CD4-positive, alpha-beta T cell treated with Interleukin-12 subunit alpha and Interleukin-12 subunit beta, for 1 hour (primary cell): ENCODE data around the gene PNRC2.
"Not testable (repeated sequence)": the region's sequence is repeated elsewhere in the genome, so short reads cannot be mapped to it uniquely, and the experiment has no call there.

Experiments used
- DNase-seq: peaks from one replicate; pipeline ENCODE4 v3.0.0-alpha.2; 2020

The PNRC2 gene

DNA sequence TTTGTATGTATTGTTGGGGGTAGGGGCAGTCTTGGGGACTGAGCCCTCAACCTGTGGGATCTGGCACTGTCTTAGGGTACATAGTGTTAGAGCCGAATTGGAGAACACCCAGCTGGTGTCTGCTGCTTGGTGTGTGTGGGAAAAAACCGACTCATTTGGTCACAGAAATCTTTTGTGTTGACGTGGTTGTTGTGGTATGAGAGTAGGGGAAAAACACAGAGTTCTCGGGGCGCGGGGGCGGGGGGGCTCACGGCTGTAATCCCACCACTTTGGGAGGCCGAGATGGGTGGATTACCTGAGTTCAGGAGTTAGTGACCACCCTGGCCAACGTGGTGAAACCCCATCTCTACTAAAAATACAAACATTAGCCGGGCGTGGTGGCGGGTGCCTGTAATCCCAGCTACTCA, 35.8 kb downstream of the PNRC2 start:
- no peak for DNase-seq

DNA sequence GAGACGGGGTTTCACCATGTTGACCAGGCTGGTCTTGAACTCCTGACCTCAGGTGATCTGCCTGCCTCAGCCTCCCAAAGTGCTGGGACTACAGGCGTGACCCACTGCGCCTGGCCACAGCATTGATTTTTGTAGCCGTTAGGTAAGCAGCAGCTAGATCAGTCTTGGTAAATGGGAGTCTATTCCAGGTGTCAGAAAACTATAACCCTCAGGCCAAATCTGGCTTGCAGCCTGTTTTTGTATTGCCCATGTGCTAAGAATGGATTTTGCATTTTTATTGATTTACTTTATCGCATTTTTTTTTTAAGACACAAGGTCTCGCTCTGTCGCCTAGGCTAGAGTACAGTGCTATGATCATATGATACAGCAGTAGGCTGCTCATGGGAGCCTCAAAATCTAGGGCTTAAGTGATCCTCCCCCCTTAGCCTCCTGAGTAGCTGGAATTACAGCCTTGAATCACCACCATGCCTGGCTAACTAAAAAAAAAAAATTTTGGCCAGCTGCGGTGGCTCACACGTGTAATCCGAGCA, 37.1 kb downstream of the PNRC2 start:
- no peak for DNase-seq

DNA sequence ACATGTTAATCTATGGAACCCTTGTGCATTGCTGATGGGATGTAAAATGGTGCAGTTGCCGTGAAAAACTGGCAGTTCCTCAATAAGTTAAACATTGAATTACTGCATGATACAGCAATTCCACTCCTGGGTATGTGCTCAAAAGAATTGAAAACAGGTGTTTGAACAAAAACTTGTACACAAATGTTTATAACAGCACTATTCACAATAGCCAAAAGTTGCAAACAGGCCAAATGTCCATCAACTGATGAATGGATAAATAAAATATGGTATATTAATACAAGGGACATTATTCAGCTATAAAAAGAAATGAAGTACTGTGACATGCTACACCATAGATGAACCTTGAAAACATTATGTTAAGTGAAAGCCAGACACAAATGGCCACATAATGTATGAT, 38.2 kb downstream of the PNRC2 start:
- DNase-seq, result no peak

DNA sequence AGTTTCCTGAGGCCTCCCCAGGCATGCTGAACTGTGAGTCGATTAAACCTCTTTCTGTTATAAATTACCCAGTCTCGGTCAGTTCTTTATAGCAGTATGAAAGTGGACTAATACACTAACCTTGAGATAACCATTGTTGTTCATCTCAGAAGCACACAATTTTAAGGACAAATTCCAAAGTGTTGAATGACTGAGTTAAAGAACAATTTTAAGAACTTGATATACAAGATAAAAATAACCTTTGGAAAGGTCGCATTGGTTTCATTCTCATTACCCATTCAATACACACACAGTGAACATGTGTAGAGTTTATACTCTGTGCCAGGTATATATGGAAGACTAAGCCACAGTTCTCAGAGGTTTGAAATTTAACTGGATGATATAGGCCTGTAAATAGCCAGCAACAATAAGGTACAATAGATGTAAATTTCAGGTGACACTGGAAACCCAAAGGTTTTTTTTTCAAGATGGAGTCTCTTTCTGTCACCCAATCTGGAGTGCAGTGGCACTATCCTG, 39.6 kb downstream of the PNRC2 start:
- DNase-seq, result no peak

DNA sequence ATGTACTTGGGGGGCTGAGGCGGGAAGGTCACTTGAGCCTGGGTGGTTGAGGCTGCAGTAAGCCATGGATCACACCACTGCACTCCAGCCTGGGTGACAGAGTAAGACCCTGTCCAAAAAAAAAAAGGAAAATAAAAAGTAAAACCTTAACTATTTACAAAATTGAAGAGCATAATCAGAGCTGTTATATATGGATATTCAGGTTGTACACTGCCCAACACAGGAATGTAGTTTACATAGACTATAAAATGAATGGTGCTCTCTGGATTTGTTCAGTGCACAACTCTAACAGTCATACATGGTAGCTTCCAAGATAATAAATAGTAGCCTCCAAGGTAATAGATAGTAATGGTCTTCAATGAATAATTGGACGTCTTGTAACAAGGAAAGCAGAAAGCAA, 43.1 kb downstream of the PNRC2 start:
- DNase-seq, result no peak

DNA sequence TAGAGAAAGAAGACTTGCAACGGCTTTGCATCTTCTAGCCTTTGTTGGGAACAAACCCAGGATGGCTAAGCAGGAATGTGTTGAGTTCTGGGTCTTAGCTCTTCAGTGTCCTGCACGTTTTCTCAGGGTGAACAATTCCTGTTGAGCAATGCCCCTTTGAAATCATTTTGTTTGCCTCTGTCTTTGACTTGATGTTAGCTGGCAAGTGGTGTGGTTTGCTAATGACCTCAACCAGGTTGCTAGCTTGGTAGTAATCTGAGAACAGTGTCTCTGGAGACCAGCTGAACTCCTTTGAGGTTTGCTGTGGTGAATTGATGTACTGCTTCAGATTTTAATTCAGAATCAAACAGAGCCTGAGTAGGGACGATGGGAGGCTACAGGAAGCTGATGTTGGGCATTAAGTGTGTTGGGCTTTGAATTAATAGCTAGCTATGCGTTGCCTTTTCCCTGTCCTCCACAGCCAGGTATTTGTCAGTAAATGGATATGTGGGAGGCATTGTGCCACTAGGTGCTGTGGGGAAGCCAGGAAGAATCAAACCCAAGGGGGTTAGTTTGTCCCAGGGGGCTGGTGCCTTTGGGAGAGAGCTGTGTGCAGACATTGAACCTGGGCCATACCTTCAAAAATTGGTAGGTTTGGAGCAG, 43.8 kb downstream of the PNRC2 start:
- no peak for DNase-seq

DNA sequence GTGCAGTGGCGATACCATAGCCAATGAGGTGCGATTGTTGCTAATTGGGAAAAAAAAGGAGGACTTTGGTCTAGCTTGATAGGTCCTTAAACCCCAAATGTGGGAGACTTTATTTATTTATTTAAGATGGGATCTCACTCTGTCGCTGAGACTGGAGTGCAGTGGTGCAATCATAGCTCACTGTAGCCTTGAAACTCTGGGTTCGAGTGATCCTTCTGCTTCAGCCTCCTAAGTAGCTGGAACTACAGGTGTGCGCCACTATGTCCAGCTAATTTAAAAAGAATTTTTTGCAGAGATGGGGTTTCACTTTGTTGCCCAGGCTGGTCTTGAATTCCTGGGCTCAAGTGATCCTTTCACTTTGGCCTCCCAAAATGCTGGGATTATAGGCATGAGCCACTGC, 44.5 kb downstream of the PNRC2 start:
- no peak for DNase-seq

DNA sequence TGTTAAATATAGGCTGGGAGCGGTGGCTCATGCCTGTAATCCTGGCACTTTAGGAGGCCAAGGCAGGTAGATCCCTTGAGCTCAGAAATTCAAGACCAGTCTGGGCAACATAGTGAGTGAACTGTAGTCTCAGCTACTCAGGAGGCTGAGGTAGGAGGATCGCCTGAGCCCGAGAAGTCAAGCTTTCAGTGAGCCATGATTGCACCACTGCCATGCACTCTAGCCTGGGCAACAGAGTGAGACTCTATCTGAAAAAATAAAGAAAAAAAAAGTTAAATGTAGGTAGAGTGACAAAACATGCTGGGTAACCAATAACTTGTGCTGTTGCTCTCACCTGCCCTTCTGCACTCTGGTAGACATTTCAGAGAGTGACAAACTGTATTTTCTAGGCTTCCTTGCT, 45.5 kb downstream of the PNRC2 start:
- no peak for DNase-seq

DNA sequence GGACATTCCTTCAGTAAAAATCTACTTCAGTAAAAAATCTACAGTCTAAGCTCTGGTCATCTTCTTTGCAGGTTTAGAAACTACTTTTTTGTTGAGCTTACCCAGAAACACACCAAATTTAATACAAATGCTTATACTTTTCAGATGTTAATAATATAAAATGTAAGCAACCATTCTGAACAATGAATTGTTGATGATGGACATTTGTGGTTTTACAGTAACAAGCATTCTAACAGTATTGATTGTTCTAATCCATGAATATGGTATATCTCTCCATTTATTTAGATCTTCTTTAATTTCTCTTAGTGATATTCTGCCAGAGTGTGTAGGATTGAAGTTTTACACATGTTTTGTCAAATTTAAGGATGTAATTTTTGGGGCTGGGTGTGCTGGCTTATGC, 47.5 kb downstream of the PNRC2 start:
- DNase-seq, result no peak

DNA sequence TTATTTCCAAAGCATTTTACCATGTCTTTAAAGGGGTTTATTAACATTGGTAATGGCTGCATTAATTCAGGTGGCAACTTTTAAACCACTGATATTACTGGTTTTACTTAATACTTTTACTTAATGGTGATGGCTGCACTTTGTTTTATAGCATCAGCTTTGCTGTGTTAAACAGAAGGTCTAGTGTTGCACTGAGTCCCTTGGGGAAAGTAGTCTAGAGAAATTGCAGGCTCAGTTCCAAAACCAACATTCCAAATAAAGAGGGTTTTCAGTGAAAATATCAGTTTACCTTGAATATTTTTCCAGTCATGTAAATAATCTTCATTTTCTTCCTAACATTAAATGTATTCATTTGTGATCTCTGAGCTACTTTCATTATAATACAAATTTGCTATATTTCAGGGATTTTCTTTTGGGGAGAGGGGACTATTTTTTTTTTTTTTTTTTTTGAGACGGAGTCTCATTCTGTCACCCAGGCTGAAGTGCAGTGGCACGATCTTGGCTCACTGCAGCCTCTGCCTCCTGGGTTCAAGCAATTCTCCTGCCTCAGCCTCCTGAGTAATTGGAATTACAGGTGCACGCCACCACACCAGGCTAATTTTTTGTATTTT, 49.1 kb downstream of the PNRC2 start:
- not testable (repeated sequence) for DNase-seq

DNA sequence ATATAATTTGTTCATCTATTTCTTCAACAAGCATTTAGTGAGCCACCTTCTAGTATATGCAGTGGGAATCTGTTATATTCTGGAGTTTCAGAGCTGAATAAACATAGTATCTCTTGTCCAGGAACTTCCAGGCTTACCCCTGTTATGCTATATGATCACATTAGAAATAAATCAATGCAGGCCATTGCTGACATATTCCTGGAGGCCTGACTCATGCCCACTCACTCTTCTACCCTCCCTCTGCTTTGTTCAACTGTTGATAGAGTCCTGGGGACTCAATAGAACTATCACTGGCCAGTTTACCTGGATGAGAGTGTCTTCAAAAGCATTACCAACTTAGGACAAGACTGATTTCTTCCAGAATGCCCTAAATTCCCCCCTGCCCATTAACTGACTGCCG, 49.8 kb downstream of the PNRC2 start:
- no peak for DNase-seq

DNA sequence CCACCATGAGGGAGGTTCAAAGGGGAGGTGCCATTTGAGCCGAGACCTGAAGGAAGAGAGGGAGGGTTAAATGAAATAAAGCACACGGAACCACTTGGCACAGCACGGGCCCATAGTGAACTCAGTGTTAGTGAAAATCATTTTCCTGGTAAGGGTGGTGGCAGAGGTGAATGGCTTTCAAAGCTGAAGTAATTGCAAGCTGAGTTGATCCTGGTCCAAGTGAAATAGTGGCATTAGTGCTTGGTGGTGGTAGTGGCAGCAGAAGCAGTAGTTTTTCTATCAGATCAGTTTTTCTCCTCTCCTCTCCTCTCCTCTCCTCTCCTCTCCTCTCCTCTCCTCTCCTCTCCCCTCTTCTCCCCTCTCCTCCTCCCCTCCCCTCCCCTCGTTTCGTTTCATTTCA, 51.0 kb downstream of the PNRC2 start:
- no peak for DNase-seq

DNA sequence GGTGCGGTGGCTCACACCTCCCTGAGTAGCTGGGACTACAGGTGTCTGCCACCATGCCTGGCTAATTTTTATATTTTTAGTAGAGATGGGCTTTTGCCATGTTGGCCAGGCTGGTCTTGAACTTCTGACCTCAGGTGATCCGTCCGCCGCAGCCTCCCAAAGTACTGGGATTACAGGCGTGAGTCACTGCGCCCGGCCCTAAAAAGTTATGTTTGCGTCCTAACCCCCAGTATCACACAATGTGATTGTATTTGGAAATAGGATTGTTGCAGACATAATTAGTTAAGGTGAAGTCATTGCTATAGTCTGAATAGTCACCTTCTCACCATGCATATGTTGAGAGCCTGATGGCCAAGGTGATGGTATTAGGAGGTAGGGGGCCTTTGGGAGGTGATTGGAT, 53.2 kb downstream of the PNRC2 start:
- DNase-seq, result not testable (repeated sequence)
